HG03571 (cell line): ENCODE data around the gene KHDRBS2.

ENCODE experiments used
- ATAC-seq: cut with Tn5 transposase; IDR thresholded peaks from one replicate; pipeline ENCODE4 v1.9.1; 2021; ENCODE audit not compliant: unreplicated experiment

The KHDRBS2 gene

GRCh38 chr6:62039605-62040004 lies 246.4 kb downstream of the KHDRBS2 start:
- no peak for ATAC-seq

GRCh38 chr6:62037445-62037844 lies 248.6 kb downstream of the KHDRBS2 start:
- no peak for ATAC-seq

GRCh38 chr6:62035952-62036351 lies 250.1 kb downstream of the KHDRBS2 start:
- ATAC-seq = no peak

- no peak for ATAC-seq
Observed at GRCh38 chr6:62013719-62014118, 272.3 kb downstream of the KHDRBS2 start.

- no peak for ATAC-seq
Observed at GRCh38 chr6:62009445-62009844, 276.6 kb downstream of the KHDRBS2 start.

GRCh38 chr6:61989616-61990015 lies 296.4 kb downstream of the KHDRBS2 start:
- no peak for ATAC-seq

- ATAC-seq = no peak
Observed at GRCh38 chr6:61980622-61981021, 305.4 kb downstream of the KHDRBS2 start.

GRCh38 chr6:61977947-61978346 lies 308.1 kb downstream of the KHDRBS2 start:
- no peak for ATAC-seq

- no peak for ATAC-seq
Observed at GRCh38 chr6:61977099-61977498, 308.9 kb downstream of the KHDRBS2 start.

- ATAC-seq = no peak
Observed at GRCh38 chr6:61959196-61959595, 326.8 kb downstream of the KHDRBS2 start.

GRCh38 chr6:61953851-61954250 lies 332.2 kb downstream of the KHDRBS2 start:
- no peak for ATAC-seq

- ATAC-seq = no peak
Observed at GRCh38 chr6:61951586-61951985, 334.4 kb downstream of the KHDRBS2 start.

- ATAC-seq = no peak
Observed at GRCh38 chr6:61950811-61951210, 335.2 kb downstream of the KHDRBS2 start.

GRCh38 chr6:61949971-61950370 lies 336.1 kb downstream of the KHDRBS2 start:
- no peak for ATAC-seq

- ATAC-seq = no peak
Observed at GRCh38 chr6:61949161-61949560, 336.9 kb downstream of the KHDRBS2 start.

- no peak for ATAC-seq
Observed at GRCh38 chr6:61947311-61947947, 338.6 kb downstream of the KHDRBS2 start.

- ATAC-seq = no peak
Observed at GRCh38 chr6:61940919-61941318, 345.1 kb downstream of the KHDRBS2 start.

GRCh38 chr6:61935242-61935846 lies 350.7 kb downstream of the KHDRBS2 start:
- no peak for ATAC-seq

GRCh38 chr6:61909486-61909885 lies 376.5 kb downstream of the KHDRBS2 start:
- no peak for ATAC-seq

GRCh38 chr6:61901748-61902147 lies 384.3 kb downstream of the KHDRBS2 start:
- ATAC-seq = no peak

GRCh38 chr6:61894536-61894935 lies 391.5 kb downstream of the KHDRBS2 start:
- ATAC-seq = no peak

- no peak for ATAC-seq
Observed at GRCh38 chr6:61887423-61887822, 398.6 kb downstream of the KHDRBS2 start.
